ENCODE data around the gene FAM236D. TPM values are rescaled to one million over a fixed set of nuclear protein-coding genes. Genes with fewer than 3 reads are reported as not detected.
"Not testable (repeated sequence)": the region's sequence is repeated elsewhere in the genome, so short reads cannot be mapped to it uniquely, and the experiment has no call there.

Gene FAM236D
- not detected in 2 replicates for polyA plus RNA-seq (2013)

DNA sequence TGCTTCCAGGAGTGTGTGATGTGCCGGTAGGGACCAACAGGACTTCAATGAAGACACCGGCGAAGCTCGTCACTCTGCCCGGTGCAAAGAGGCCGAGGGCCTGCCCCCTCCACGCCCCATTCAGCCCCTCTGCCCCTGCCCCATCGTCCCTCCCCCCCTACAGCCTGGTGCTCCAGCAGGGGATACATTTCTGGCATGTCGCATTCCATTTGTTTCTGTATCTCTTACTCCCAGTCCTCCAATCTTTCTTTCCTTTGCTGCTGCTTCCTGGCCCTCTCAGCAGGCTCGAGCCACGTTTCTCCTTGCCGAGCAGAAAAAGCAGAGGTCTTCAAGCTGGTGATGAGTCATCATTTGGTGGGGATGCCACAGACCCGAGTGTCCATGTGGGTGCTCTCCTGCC, at the start of gene FAM236D:
TSS of gene FAM236D (minus strand) at position 101 of the 400 bp plus-strand sequence. CDS start at position 1, 100 bp downstream.
- not testable (repeated sequence) for H3K79me1 ChIP-seq (ENCODE audit: low read length); H3K14ac ChIP-seq (ENCODE audit: low read length); H3K27me3 ChIP-seq (ENCODE audit: insufficient read depth, low read length); H2AFZ ChIP-seq (ENCODE audit: insufficient read depth, low read length, poor library complexity); H3K18ac ChIP-seq (ENCODE audit: low read length); H3K9ac ChIP-seq (ENCODE audit: low read length); H2BK5ac ChIP-seq (ENCODE audit: low read depth, low read length, poor library complexity); H3K4ac ChIP-seq (ENCODE audit: low read depth, low read length); H2BK120ac ChIP-seq (ENCODE audit: insufficient read depth, low read length, poor library complexity); H4K91ac ChIP-seq (ENCODE audit: low read depth, low read length); H3K23ac ChIP-seq (ENCODE audit: low read length); H3K79me2 ChIP-seq (ENCODE audit: control insufficient read depth, insufficient read depth, low read length, poor library complexity); H2AK5ac ChIP-seq (ENCODE audit: low read length); H3K27ac ChIP-seq (ENCODE audit: low read depth, low read length); H3K36me3 ChIP-seq (ENCODE audit: control insufficient read depth in 1 of 2, insufficient read depth in 2 of 2, low read length in 2 of 2); H4K12ac ChIP-seq (ENCODE audit: low read depth, low read length); H2BK12ac ChIP-seq (ENCODE audit: low read length); H3K4me2 ChIP-seq (ENCODE audit: low read length); H3K4me1 ChIP-seq (ENCODE audit: control insufficient read depth in 1 of 2, insufficient read depth in 2 of 2, low read length in 2 of 2); DNase-seq; H3K4me3 ChIP-seq (ENCODE audit: low read depth, low read length); H4K8ac ChIP-seq (ENCODE audit: low read depth, low read length); H3K9me3 ChIP-seq (ENCODE audit: insufficient read depth, low read depth, low read length)
- WGBS (ENCODE audit: extremely low coverage, insufficient coverage, insufficient read length) = no CpG with 5 or more reads among the region's 13 CpGs

DNA sequence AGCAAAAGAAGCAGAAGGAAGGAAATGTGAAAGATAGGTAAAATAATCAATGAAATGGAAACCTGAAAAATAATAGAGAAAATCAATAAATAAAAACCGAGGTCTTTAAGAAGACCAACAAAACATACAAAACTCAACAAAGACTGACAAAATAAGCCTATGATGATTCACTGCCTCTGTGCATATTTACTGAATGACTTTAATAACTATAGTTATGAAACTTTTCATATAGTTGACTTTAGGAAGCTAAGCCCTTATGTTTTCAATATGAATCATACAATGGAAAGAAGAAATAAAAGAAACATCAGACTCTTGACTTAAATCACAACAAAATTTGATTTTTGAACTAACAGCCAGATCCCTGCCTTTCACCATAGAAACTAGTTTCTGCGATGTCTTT, 29.5 kb upstream of the FAM236D start:
- H4K12ac ChIP-seq (ENCODE audit: low read depth, low read length); H3K79me1 ChIP-seq (ENCODE audit: low read length); H4K8ac ChIP-seq (ENCODE audit: low read depth, low read length); H2AK5ac ChIP-seq (ENCODE audit: low read length); H2BK5ac ChIP-seq (ENCODE audit: low read depth, low read length, poor library complexity); H3K4ac ChIP-seq (ENCODE audit: low read depth, low read length); H3K4me2 ChIP-seq (ENCODE audit: low read length); H3K18ac ChIP-seq (ENCODE audit: low read length); H2BK120ac ChIP-seq (ENCODE audit: insufficient read depth, low read length, poor library complexity); H3K27me3 ChIP-seq (ENCODE audit: insufficient read depth, low read length); H3K9ac ChIP-seq (ENCODE audit: low read length); H3K4me1 ChIP-seq (ENCODE audit: control insufficient read depth in 1 of 2, insufficient read depth in 2 of 2, low read length in 2 of 2); H3K4me3 ChIP-seq (ENCODE audit: low read depth, low read length); H3K9me3 ChIP-seq (ENCODE audit: insufficient read depth, low read depth, low read length); H3K27ac ChIP-seq (ENCODE audit: low read depth, low read length); H2BK12ac ChIP-seq (ENCODE audit: low read length); H3K79me2 ChIP-seq (ENCODE audit: control insufficient read depth, insufficient read depth, low read length, poor library complexity); H2AFZ ChIP-seq (ENCODE audit: insufficient read depth, low read length, poor library complexity); H3K14ac ChIP-seq (ENCODE audit: low read length); DNase-seq; H3K36me3 ChIP-seq (ENCODE audit: control insufficient read depth in 1 of 2, insufficient read depth in 2 of 2, low read length in 2 of 2); H3K23ac ChIP-seq (ENCODE audit: low read length); H4K91ac ChIP-seq (ENCODE audit: low read depth, low read length): not testable (repeated sequence)
- WGBS (ENCODE audit: extremely low coverage, insufficient coverage, insufficient read length) = no CpG with 5 or more reads among the region's 2 CpGs

DNA sequence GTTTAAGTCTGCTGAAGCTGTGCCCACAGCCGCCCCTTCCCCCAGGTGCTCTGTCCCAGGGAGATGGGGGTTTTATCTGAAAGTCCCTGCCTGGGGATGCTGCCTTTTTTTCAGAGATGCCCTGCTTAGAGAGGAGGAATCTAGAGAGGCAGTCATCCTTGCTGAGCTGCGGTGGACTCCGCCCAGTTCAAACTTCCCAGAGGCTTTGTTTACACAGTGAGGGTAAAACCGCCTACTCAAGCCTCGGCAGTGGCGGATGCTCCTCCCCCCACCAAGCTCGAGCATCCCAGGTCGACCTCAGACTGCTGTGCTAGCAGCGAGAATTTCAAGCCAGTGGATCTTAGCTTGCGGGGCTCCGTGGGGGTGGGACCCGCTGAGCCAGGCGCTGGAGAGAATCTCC, 22.7 kb upstream of the FAM236D start:
- H3K27me3 ChIP-seq (ENCODE audit: insufficient read depth, low read length); H4K12ac ChIP-seq (ENCODE audit: low read depth, low read length); H3K79me2 ChIP-seq (ENCODE audit: control insufficient read depth, insufficient read depth, low read length, poor library complexity); DNase-seq; H2BK12ac ChIP-seq (ENCODE audit: low read length); H2AFZ ChIP-seq (ENCODE audit: insufficient read depth, low read length, poor library complexity); H4K91ac ChIP-seq (ENCODE audit: low read depth, low read length); H3K27ac ChIP-seq (ENCODE audit: low read depth, low read length); H3K4ac ChIP-seq (ENCODE audit: low read depth, low read length); H3K4me2 ChIP-seq (ENCODE audit: low read length); H2BK5ac ChIP-seq (ENCODE audit: low read depth, low read length, poor library complexity); H3K14ac ChIP-seq (ENCODE audit: low read length); H4K8ac ChIP-seq (ENCODE audit: low read depth, low read length); H3K9me3 ChIP-seq (ENCODE audit: insufficient read depth, low read depth, low read length); H3K79me1 ChIP-seq (ENCODE audit: low read length); H3K18ac ChIP-seq (ENCODE audit: low read length); H3K36me3 ChIP-seq (ENCODE audit: control insufficient read depth in 1 of 2, insufficient read depth in 2 of 2, low read length in 2 of 2); H3K9ac ChIP-seq (ENCODE audit: low read length); H3K4me1 ChIP-seq (ENCODE audit: control insufficient read depth in 1 of 2, insufficient read depth in 2 of 2, low read length in 2 of 2); H3K23ac ChIP-seq (ENCODE audit: low read length); H2BK120ac ChIP-seq (ENCODE audit: insufficient read depth, low read length, poor library complexity); H3K4me3 ChIP-seq (ENCODE audit: low read depth, low read length); H2AK5ac ChIP-seq (ENCODE audit: low read length): not testable (repeated sequence)
- no CpG with 5 or more reads among the region's 13 CpGs for WGBS (ENCODE audit: extremely low coverage, insufficient coverage, insufficient read length)

DNA sequence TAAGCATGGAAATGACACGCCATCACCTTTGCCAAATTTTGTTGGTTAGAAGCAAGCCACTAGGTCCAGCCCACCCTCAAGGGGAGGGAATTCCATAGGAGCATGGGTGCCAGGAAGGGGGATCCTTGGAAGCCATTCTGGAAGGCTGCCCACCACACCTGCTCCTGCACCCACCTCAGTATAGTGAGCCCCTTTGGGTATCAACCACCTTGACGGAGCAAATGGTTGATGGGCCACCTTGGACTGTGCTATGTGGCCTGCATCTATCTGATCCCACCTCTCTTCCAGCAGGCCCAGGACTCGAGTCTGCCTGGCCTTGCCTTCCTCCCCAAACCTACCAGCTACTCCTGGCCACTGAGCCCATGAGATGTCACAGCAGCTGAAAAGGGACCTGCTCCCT, 17.6 kb downstream of the FAM236D start:
- H3K4ac ChIP-seq (ENCODE audit: low read depth, low read length); DNase-seq: not testable (repeated sequence)
- WGBS (ENCODE audit: extremely low coverage, insufficient coverage, insufficient read length) = no CpG with 5 or more reads among the region's 3 CpGs

More for the DNA sequence above, 17.6 kb downstream of the FAM236D start:
- not testable (repeated sequence) for H3K14ac ChIP-seq (ENCODE audit: low read length); H3K36me3 ChIP-seq (ENCODE audit: control insufficient read depth in 1 of 2, insufficient read depth in 2 of 2, low read length in 2 of 2); H3K9me3 ChIP-seq (ENCODE audit: insufficient read depth, low read depth, low read length); H3K4me2 ChIP-seq (ENCODE audit: low read length); H4K91ac ChIP-seq (ENCODE audit: low read depth, low read length); H3K9ac ChIP-seq (ENCODE audit: low read length); H2BK120ac ChIP-seq (ENCODE audit: insufficient read depth, low read length, poor library complexity); H3K27ac ChIP-seq (ENCODE audit: low read depth, low read length); H3K79me2 ChIP-seq (ENCODE audit: control insufficient read depth, insufficient read depth, low read length, poor library complexity); H3K18ac ChIP-seq (ENCODE audit: low read length); H4K8ac ChIP-seq (ENCODE audit: low read depth, low read length); H3K79me1 ChIP-seq (ENCODE audit: low read length); H3K23ac ChIP-seq (ENCODE audit: low read length); H2BK12ac ChIP-seq (ENCODE audit: low read length); H2BK5ac ChIP-seq (ENCODE audit: low read depth, low read length, poor library complexity); H3K4me3 ChIP-seq (ENCODE audit: low read depth, low read length); H2AK5ac ChIP-seq (ENCODE audit: low read length); H3K27me3 ChIP-seq (ENCODE audit: insufficient read depth, low read length); H3K4me1 ChIP-seq (ENCODE audit: control insufficient read depth in 1 of 2, insufficient read depth in 2 of 2, low read length in 2 of 2); H4K12ac ChIP-seq (ENCODE audit: low read depth, low read length); H2AFZ ChIP-seq (ENCODE audit: insufficient read depth, low read length, poor library complexity)

Measured in trophoblast cell (in vitro differentiated cells and primary cell).